Osteoblast (primary cell): ENCODE measurements around the gene PTPRN2. TPM values are rescaled to one million over a fixed set of nuclear protein-coding genes. Genes with fewer than 3 reads are reported as not detected.
"Not testable (repeated sequence)": the region's sequence is repeated elsewhere in the genome, so short reads cannot be mapped to it uniquely, and the experiment has no call there.

Experiments used
- DNase-seq: peaks from one replicate; pipeline ENCODE4 v3.0.0; 2011; ENCODE audit warnings: low spot score, mixed read lengths; ENCODE audit not compliant: insufficient read length; ENCODE audit errors: missing footprints
- H2AFZ ChIP-seq: 2 replicates; pipeline ENCODE4 v1.6.0; 2011; ENCODE audit warnings: mild to moderate bottlenecking, low read length
- H3K27ac ChIP-seq: 2 replicates; pipeline ENCODE4 v1.5.1; 2011; ENCODE audit warnings: mild to moderate bottlenecking, low read depth, low read length, moderate library complexity
- H3K27me3 ChIP-seq: 2 replicates; pipeline ENCODE4 v1.6.0; 2012; ENCODE audit warnings: mild to moderate bottlenecking, control low read depth, inconsistent platforms, low read length, moderate library complexity; ENCODE audit not compliant: insufficient read depth
- H3K36me3 ChIP-seq: 2 replicates; pipeline ENCODE4 v1.5.1; 2011; ENCODE audit warnings: mild to moderate bottlenecking, low read length, control low read depth, moderate library complexity; ENCODE audit not compliant: insufficient read depth
- H3K4me1 ChIP-seq: 2 replicates; pipeline ENCODE4 v1.5.1; 2011; ENCODE audit warnings: mild to moderate bottlenecking, low read length, control low read depth, moderate library complexity; ENCODE audit not compliant: insufficient read depth
- H3K4me2 ChIP-seq: 2 replicates; pipeline ENCODE4 v1.6.0; 2011; ENCODE audit warnings: mild to moderate bottlenecking, low read length; ENCODE audit not compliant: insufficient read depth
- H3K4me3 ChIP-seq: fragments of 200-600 bp; sonication (generic); 3 replicates; pipeline ENCODE4 v1.5.1; 2012; ENCODE audit warnings: mild to moderate bottlenecking, low read length, inconsistent platforms; ENCODE audit not compliant: insufficient read depth
- H3K79me2 ChIP-seq: 2 replicates; pipeline ENCODE4 v1.6.0; 2012; ENCODE audit warnings: mild to moderate bottlenecking, low read length, control low read depth, inconsistent platforms; ENCODE audit not compliant: insufficient read depth
- H3K9me3 ChIP-seq: 2 replicates; pipeline ENCODE4 v1.5.1; 2011; ENCODE audit warnings: low read depth, low read length, control low read depth
- H4K20me1 ChIP-seq: 2 replicates; pipeline ENCODE4 v1.6.0; 2012; ENCODE audit warnings: mild to moderate bottlenecking, low read length, control low read depth; ENCODE audit not compliant: insufficient read depth
- total RNA-seq: library from RNA; depleted of rRNA; stranded (reverse); fragments of >200 nt; gene quantifications from 2 replicates; pipeline ENCODE4 v1.2.3, GENCODE V29; 2012
- TF ChIP-seq, protein P1 (sequence below): IDR thresholded peaks from 2 replicates; pipeline ENCODE4 v1.5.1; 2011; ENCODE audit warnings: mild to moderate bottlenecking, low read depth, low read length, moderate library complexity; ENCODE audit errors: extremely low read depth

The PTPRN2 gene
- total RNA-seq, 1 donor: 0.36 TPM

- H4K20me1 ChIP-seq: no peaks in the 10 kb centered on the region
- no peak overlapping the region for H3K4me2 ChIP-seq
- no peaks in the 10 kb centered on the region for H3K4me1 ChIP-seq
- no peaks in the 10 kb centered on the region for H3K36me3 ChIP-seq
- TF ChIP-seq, protein P1, sequence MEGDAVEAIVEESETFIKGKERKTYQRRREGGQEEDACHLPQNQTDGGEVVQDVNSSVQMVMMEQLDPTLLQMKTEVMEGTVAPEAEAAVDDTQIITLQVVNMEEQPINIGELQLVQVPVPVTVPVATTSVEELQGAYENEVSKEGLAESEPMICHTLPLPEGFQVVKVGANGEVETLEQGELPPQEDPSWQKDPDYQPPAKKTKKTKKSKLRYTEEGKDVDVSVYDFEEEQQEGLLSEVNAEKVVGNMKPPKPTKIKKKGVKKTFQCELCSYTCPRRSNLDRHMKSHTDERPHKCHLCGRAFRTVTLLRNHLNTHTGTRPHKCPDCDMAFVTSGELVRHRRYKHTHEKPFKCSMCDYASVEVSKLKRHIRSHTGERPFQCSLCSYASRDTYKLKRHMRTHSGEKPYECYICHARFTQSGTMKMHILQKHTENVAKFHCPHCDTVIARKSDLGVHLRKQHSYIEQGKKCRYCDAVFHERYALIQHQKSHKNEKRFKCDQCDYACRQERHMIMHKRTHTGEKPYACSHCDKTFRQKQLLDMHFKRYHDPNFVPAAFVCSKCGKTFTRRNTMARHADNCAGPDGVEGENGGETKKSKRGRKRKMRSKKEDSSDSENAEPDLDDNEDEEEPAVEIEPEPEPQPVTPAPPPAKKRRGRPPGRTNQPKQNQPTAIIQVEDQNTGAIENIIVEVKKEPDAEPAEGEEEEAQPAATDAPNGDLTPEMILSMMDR: no peak
- H2AFZ ChIP-seq: no peak overlapping the region
- no peak overlapping the region for H3K27ac ChIP-seq
- DNase-seq: no peak
- H3K27me3 ChIP-seq: no peaks in the 10 kb centered on the region
- H3K4me3 ChIP-seq: no peak overlapping the region
- peaks cover 3% of the 10 kb centered on the region for H3K9me3 ChIP-seq
- H3K79me2 ChIP-seq: no peaks in the 10 kb centered on the region
These were observed 53.0 kb downstream of the PTPRN2 start for GRCh38 chr7:158534598-158534997.

- H3K27me3 ChIP-seq, H2AFZ ChIP-seq, H3K9me3 ChIP-seq, DNase-seq, H3K4me3 ChIP-seq, H3K36me3 ChIP-seq, H3K79me2 ChIP-seq, H3K4me1 ChIP-seq, H3K4me2 ChIP-seq, H3K27ac ChIP-seq, H4K20me1 ChIP-seq: not testable (repeated sequence)
These were observed 53.5 kb downstream of the PTPRN2 start for GRCh38 chr7:158534134-158534515.

- Histone ChIP-seq H3K27ac (no peak overlapping the region), H4K20me1 (no peaks in the 10 kb centered on the region), H3K36me3 (no peaks in the 10 kb centered on the region), H3K4me2 (no peak overlapping the region), H3K4me1 (no peaks in the 10 kb centered on the region), H3K27me3 (no peaks in the 10 kb centered on the region), H3K4me3 (no peak overlapping the region), H2AFZ (no peak overlapping the region), H3K79me2 (no peaks in the 10 kb centered on the region), H3K9me3 (peaks cover 3% of the 10 kb centered on the region)
- no peak for DNase-seq
- TF ChIP-seq, protein P1: no peak
These were observed 54.1 kb downstream of the PTPRN2 start for GRCh38 chr7:158533386-158534133.

DNA sequence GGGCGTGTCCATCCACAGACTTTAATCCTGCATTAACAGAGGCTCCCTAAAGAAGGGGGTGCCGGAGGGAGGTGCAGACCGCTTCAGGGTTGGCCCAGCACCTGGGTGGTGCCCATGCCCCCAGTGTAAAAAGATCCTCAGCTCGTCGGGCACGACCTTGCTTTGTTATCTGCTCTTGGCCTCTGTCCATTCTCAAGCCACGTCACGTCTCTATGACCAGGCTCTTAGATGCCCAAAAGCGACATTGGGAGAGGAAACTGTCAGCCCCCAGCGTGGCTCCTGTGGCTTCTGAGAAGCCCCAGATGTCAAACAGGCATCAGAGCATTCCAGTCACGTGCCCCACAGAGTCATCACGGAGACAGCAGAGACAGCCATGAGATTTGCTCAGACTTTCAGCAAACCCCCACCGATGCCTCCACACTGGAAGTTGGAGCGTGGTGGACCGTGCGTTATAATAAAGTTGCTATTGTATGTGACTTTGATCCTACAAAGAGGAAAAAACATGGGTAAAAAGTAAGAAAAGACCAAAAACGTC, 55.5 kb downstream of the PTPRN2 start:
- Histone ChIP-seq H3K4me3 (no peak overlapping the region), H3K36me3 (no peaks in the 10 kb centered on the region), H3K27ac (no peak overlapping the region), H4K20me1 (no peaks in the 10 kb centered on the region), H3K79me2 (no peaks in the 10 kb centered on the region), H3K4me2 (no peak overlapping the region), H3K27me3 (no peaks in the 10 kb centered on the region), H2AFZ (no peak overlapping the region), H3K4me1 (no peaks in the 10 kb centered on the region), H3K9me3 (peaks cover 3% of the 10 kb centered on the region)
- no peak for DNase-seq
- TF ChIP-seq, protein P1: no peak
